ENCODE data around the gene RIMS4.

Gene RIMS4

DNA sequence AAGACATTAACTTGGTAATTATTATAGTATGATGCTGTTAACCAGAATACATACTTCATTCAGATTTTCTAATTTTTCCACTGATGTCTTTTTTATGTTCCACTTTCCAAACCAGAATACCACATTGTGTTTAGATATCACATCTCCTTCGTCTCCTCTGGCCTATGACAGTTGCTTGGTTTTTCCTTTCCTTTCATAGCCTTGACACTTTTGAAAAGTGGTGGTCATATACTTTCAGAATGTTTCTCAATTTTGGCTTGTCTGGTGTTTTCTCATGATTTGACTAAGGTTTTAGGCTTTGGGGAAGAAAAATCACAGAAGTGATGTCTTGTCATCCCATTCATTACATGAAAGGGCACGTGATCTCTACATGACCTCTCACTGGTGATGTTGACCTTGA, 24.3 kb upstream of the RIMS4 start:
- in situ Hi-C loops (cut with HindIII; ENCODE audit: low sequenced_read_pairs) = no loop called here
- TF ChIP-seq, protein P1, sequence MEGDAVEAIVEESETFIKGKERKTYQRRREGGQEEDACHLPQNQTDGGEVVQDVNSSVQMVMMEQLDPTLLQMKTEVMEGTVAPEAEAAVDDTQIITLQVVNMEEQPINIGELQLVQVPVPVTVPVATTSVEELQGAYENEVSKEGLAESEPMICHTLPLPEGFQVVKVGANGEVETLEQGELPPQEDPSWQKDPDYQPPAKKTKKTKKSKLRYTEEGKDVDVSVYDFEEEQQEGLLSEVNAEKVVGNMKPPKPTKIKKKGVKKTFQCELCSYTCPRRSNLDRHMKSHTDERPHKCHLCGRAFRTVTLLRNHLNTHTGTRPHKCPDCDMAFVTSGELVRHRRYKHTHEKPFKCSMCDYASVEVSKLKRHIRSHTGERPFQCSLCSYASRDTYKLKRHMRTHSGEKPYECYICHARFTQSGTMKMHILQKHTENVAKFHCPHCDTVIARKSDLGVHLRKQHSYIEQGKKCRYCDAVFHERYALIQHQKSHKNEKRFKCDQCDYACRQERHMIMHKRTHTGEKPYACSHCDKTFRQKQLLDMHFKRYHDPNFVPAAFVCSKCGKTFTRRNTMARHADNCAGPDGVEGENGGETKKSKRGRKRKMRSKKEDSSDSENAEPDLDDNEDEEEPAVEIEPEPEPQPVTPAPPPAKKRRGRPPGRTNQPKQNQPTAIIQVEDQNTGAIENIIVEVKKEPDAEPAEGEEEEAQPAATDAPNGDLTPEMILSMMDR (IDR thresholded peaks at IDR 0.05; ENCODE audit: low read depth, low read length, missing control alignments) = no peak
- no peak for DNase-seq (ENCODE audit: low read depth)
- H3K4me3 ChIP-seq (ENCODE audit: low read depth, low read length) = no peak overlapping the region

DNA sequence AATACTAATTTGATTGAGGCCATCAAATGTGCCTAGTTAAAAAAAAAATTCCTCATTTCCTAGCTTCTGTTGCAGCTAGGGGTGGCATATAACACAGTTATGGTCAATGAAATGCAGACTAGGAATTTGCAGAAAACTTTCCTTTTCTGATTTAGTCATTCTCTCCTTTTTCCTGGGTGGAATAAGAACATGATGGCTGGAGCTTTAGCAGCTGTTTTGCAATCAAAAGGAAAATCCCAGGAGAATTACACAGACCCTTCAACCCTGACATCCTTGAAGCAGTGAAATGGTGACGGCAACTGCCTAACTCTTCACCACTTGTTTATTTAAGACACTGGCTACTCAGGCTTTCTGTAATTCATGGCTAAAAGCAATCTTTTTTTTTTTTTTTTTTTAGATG, 23.1 kb upstream of the RIMS4 start:
- in situ Hi-C loops (cut with HindIII; ENCODE audit: low sequenced_read_pairs) = no loop called here
- H3K4me3 ChIP-seq (ENCODE audit: low read depth, low read length) = no peak overlapping the region
- TF ChIP-seq, protein P1 (IDR thresholded peaks at IDR 0.05; ENCODE audit: low read depth, low read length, missing control alignments) = no peak
- DNase-seq (ENCODE audit: low read depth) = no peak

DNA sequence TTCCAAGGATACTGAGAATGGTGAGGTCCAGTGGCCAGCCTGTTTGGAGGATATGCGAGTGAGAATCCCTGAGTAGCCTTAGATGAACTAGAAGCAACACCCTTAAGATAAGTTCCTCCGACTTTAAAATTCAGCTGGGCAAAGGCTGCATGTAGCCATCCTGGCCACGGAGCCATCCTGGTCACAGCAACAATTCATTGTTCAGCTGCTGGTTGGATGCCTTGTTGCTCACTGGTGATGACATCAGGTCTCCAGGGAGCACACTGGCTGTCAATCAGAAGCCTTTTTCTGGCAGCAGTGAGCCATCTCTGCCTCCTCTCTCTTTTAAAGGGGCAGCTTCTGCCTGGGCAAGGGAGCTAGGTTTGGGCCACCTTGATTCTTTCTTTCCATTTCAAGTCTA, 22.4 kb upstream of the RIMS4 start:
- TF ChIP-seq, protein P1 (IDR thresholded peaks at IDR 0.05; ENCODE audit: low read depth, low read length, missing control alignments) = no peak
- in situ Hi-C loops (cut with HindIII; ENCODE audit: low sequenced_read_pairs) = no loop called here
- H3K4me3 ChIP-seq (ENCODE audit: low read depth, low read length) = no peak overlapping the region
- no peak for DNase-seq (ENCODE audit: low read depth)

DNA sequence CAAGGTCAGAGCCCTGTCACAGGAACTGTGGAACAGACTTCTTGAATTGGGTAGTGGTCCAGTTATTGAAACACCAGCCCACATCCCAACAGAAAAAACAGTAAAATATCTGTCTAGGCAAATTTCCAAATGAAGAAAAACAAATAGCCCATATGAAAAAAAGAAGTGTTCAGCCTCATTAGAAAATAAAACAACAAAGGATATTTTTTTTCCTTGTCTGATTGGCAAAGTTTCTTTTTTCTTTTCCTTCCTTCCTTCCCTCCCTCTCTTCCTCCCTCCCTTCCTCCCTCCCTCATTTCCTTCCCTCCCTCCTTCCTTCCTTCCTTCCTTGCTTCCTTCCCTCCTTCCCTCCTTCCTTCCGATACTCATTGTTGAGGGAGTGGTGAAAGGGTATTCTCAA, 20.6 kb upstream of the RIMS4 start:
- in situ Hi-C loops (cut with HindIII; ENCODE audit: low sequenced_read_pairs) = no loop called here
- DNase-seq (ENCODE audit: low read depth) = no peak
- H3K4me3 ChIP-seq (ENCODE audit: low read depth, low read length) = no peak overlapping the region
- TF ChIP-seq, protein P1 (IDR thresholded peaks at IDR 0.05; ENCODE audit: low read depth, low read length, missing control alignments) = no peak

DNA sequence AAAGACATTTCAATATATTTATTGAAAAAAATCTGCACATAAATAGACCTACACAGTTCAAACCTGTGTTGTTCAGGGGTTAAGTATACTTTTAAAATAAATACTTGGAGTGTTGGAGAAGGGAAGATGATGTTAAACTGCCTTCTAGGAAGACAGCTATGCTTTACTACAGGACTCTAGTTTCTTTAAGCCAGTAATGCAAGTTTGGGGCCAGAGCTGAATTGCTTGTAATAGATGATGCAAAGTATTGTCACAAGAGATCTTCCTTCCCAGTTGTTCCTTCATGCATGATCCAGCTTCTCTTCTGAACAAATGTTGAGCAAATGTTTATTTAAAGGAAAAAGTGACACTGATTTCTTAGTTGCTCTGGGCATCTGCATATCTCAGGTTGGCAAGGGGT, 20.2 kb upstream of the RIMS4 start:
- DNase-seq (ENCODE audit: low read depth) = no peak
- in situ Hi-C loops (cut with HindIII; ENCODE audit: low sequenced_read_pairs) = no loop called here
- no peak overlapping the region for H3K4me3 ChIP-seq (ENCODE audit: low read depth, low read length)
- TF ChIP-seq, protein P1 (IDR thresholded peaks at IDR 0.05; ENCODE audit: low read depth, low read length, missing control alignments) = no peak

DNA sequence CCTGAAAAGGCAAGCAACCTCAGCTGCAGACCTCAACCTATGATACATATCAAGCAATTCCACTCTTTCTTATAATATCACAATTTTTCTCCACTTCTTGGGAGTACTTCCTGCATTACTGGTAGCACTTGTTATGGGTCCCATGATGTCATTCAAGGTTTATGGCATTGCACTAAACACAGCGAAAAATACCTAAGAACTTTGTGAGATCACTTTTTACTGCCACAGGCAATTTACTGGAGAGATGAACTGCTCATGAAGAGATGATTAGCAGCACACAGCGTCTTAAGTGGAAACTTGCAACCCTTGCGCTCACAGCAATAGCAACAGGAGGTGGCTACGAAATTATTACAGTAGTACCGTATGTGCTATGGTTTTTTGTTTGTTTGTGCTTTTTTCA, 19.3 kb upstream of the RIMS4 start:
- DNase-seq (ENCODE audit: low read depth) = no peak
- no peak overlapping the region for H3K4me3 ChIP-seq (ENCODE audit: low read depth, low read length)
- in situ Hi-C loops (cut with HindIII; ENCODE audit: low sequenced_read_pairs) = no loop called here
- TF ChIP-seq, protein P1 (IDR thresholded peaks at IDR 0.05; ENCODE audit: low read depth, low read length, missing control alignments) = no peak

DNA sequence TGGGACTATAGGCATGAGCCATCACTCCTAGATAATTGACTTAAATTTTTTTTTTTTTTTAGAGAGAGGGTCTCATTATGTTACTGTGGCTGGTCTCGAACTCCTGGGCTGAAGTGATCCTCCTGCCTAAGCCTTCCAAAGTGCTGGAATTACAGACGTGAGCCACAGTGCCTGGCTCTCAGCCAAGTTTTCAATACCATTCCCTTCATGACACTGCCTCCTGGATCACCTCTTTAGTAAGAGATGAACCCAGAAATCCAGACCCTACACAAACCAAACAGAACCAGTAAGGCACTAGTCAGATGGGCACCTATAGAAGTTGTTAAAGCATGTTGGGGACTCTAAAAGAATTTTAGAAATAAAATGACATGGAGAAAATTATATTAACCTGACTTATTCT, 18.3 kb upstream of the RIMS4 start:
- TF ChIP-seq, protein P1 (IDR thresholded peaks at IDR 0.05; ENCODE audit: low read depth, low read length, missing control alignments) = no peak
- H3K4me3 ChIP-seq (ENCODE audit: low read depth, low read length) = no peak overlapping the region
- in situ Hi-C loops (cut with HindIII; ENCODE audit: low sequenced_read_pairs) = no loop called here
- no peak for DNase-seq (ENCODE audit: low read depth)
